IMR-90 (cell line): ENCODE results near the gene PRXL2B. TPM values are rescaled to one million over a fixed set of nuclear protein-coding genes. Genes with fewer than 3 reads are reported as not detected.

Experiments
- ATAC-seq: fragments of 200-7000 bp; cut with Tn5 transposase; 2 replicates; pipeline ENCODE4 v1.9.1; 2020; ENCODE audit warnings: low read depth, mild to moderate bottlenecking, moderate library complexity
- BruUV-seq: library from RNA; stranded (reverse); fragments of 400-500 nt; replicated peaks from 2 replicates; lab custom pipeline; 2021; lab: Mats Ljungman, UMichigan
- CTCF ChIA-PET: fragments of 300-600 bp; formaldehyde crosslinking; extraction: SDS; loops from one replicate; lab custom pipeline; 2021; ENCODE audit warnings: antibody characterized with exemption; lab: Yijun Ruan, JAX
- POLR2A ChIA-PET: fragments of 300-600 bp; sonication (Branson Sonifier 250); formaldehyde crosslinking; loops from one replicate; lab custom pipeline; 2022; ENCODE audit warnings: antibody characterized with exemption; ENCODE audit not compliant: unreplicated experiment; lab: Charles Lee
- DNase-seq: peaks from one replicate; pipeline ENCODE4 v3.0.0; 2013
- H2AFZ ChIP-seq: replicated peaks from 2 replicates; pipeline ENCODE3; 2013; ENCODE audit warnings: low read length, mild to moderate bottlenecking; ENCODE audit not compliant: poor library complexity
- H2AK5ac ChIP-seq: 2 replicates; pipeline ENCODE4 v1.6.1; 2013; ENCODE audit warnings: low read depth, low read length, inconsistent platforms
- H2AK9ac ChIP-seq: replicated peaks from 2 replicates; pipeline ENCODE3; 2013; ENCODE audit warnings: mild to moderate bottlenecking, low read depth, low read length, moderate library complexity; ENCODE audit not compliant: poor library complexity
- H2BK120ac ChIP-seq: 2 replicates; pipeline ENCODE4 v1.6.1; 2013; ENCODE audit warnings: low read depth, low read length, inconsistent platforms
- H2BK15ac ChIP-seq: 3 replicates; pipeline ENCODE4 v1.6.1; 2013; ENCODE audit warnings: low read depth, low read length, inconsistent platforms
- H2BK20ac ChIP-seq: 2 replicates; pipeline ENCODE4 v1.6.1; 2013; ENCODE audit warnings: low read depth, mild to moderate bottlenecking, inconsistent platforms, low read length, moderate library complexity
- H2BK5ac ChIP-seq: 2 replicates; pipeline ENCODE4 v1.6.1; 2013; ENCODE audit warnings: mild to moderate bottlenecking, low read depth, low read length, inconsistent platforms; ENCODE audit not compliant: poor library complexity, severe bottlenecking
- H3K14ac ChIP-seq: replicated peaks from 2 replicates; pipeline ENCODE4 v1.6.1; 2013; ENCODE audit warnings: low read depth, low read length, inconsistent platforms
- H3K18ac ChIP-seq: 2 replicates; pipeline ENCODE4 v1.6.1; 2013; ENCODE audit warnings: low read depth, low read length, control low read depth
- H3K23ac ChIP-seq: 2 replicates; pipeline ENCODE4 v1.6.1; 2013; ENCODE audit warnings: low read depth, low read length, inconsistent platforms
- H3K27ac ChIP-seq: 2 replicates; pipeline ENCODE4 v1.5.1; 2013; ENCODE audit warnings: mild to moderate bottlenecking, control low read depth, low read length; ENCODE audit not compliant: insufficient read depth
- H3K27me3 ChIP-seq: 2 replicates; pipeline ENCODE4 v1.6.1; 2013; ENCODE audit warnings: low read length; ENCODE audit not compliant: control insufficient read depth, insufficient read depth
- H3K36me3 ChIP-seq: 2 replicates; pipeline ENCODE4 v1.6.1; 2013; ENCODE audit warnings: low read length, mixed read lengths; ENCODE audit not compliant: control insufficient read depth, insufficient read depth
- H3K4ac ChIP-seq: 2 replicates; pipeline ENCODE4 v1.6.1; 2013; ENCODE audit warnings: low read depth, low read length, inconsistent platforms
- H3K4me1 ChIP-seq: 2 replicates; pipeline ENCODE4 v1.6.1; 2013; ENCODE audit warnings: low read length, mixed read lengths; ENCODE audit not compliant: control insufficient read depth, insufficient read depth
- H3K4me2 ChIP-seq: 2 replicates; pipeline ENCODE4 v1.6.1; 2013; ENCODE audit warnings: low read depth, mild to moderate bottlenecking, control low read depth, low read length, moderate library complexity
- H3K4me3 ChIP-seq: 2 replicates; pipeline ENCODE4 v1.5.1; 2013; ENCODE audit warnings: low read depth, mild to moderate bottlenecking, control low read depth, low read length, moderate library complexity; ENCODE audit not compliant: insufficient read depth
- H3K56ac ChIP-seq: 2 replicates; pipeline ENCODE4 v1.6.1; 2013; ENCODE audit warnings: low read length, inconsistent platforms; ENCODE audit not compliant: insufficient read depth; ENCODE audit errors: extremely low read depth
- H3K79me1 ChIP-seq, 2 experiments: 2 replicates each; pipeline ENCODE4 v1.6.1; 2013; ENCODE audit warnings: low read length in 2 of 2, inconsistent platforms in 1 of 2, low read depth in 1 of 2
- H3K9ac ChIP-seq: 2 replicates; pipeline ENCODE4 v1.6.1; 2013; ENCODE audit warnings: low read depth, low read length, control low read depth
- H3K9me1 ChIP-seq: 2 replicates; pipeline ENCODE4 v1.6.1; 2013; ENCODE audit warnings: low read length, inconsistent platforms; ENCODE audit not compliant: insufficient read depth
- H3K9me3 ChIP-seq: 2 replicates; pipeline ENCODE4 v1.6.1; 2013; ENCODE audit warnings: low read length; ENCODE audit not compliant: control insufficient read depth, insufficient read depth
- H4K20me1 ChIP-seq: 2 replicates; pipeline ENCODE4 v1.6.1; 2013; ENCODE audit warnings: low read length, inconsistent platforms; ENCODE audit not compliant: insufficient read depth
- H4K5ac ChIP-seq: 2 replicates; pipeline ENCODE4 v1.6.1; 2013; ENCODE audit warnings: mild to moderate bottlenecking, low read depth, low read length, control low read depth
- H4K8ac ChIP-seq, 2 experiments: 2 replicates each; pipeline ENCODE4 v1.6.1; 2013; ENCODE audit warnings: low read depth in 2 of 2, low read length in 2 of 2, control low read depth in 1 of 2, inconsistent platforms in 1 of 2
- H4K91ac ChIP-seq: 2 replicates; pipeline ENCODE4 v1.6.1; 2013; ENCODE audit warnings: low read depth, low read length, inconsistent platforms; ENCODE audit not compliant: insufficient read depth
- CTCF ChIP-seq: conservative IDR thresholded peaks from 2 replicates; pipeline ENCODE4 v1.5.1; 2012; ENCODE audit warnings: mild to moderate bottlenecking, low read depth, low read length, improper control_type of control experiment
- POLR2A ChIP-seq: IDR thresholded peaks from 2 replicates; pipeline ENCODE4 v1.6.1; 2012; ENCODE audit warnings: mild to moderate bottlenecking, low read depth, low read length
- WGBS, 2 experiments: methylation state at CpG; one replicate each; pipeline versions ENCODE4 v1.1.5 to v1.1.7; 2013; ENCODE audit warnings: missing lambda C conversion rate in 2 of 2; ENCODE audit not compliant: insufficient read length in 1 of 2; ENCODE audit errors: extremely low coverage in 2 of 2; 5-methylcytosine and 5-hydroxymethylcytosine counted together
- dilution Hi-C: fragments of 300-500 bp; cut with HindIII; formaldehyde crosslinking; loops from one replicate; pipeline ENCODE4 v1.14.3; 2018; ENCODE audit warnings: low sequenced_read_pairs; ENCODE audit not compliant: unreplicated experiment
- in situ Hi-C: fragments of 300-500 bp; cut with MboI; formaldehyde crosslinking; loops from 3 replicates; pipeline ENCODE4 v1.14.3; 2019; ENCODE audit warnings: low sequenced_read_pairs, inconsistent platforms, mixed read lengths
- intact Hi-C: fragments of 100-400 bp; cut with micrococcal nuclease; formaldehyde crosslinking; loops from 2 replicates; pipeline ENCODE4 v1.10.0; 2022
- polyA plus RNA-seq, 3 experiments: library from polyadenylated mRNA; depleted of rRNA; stranded (reverse); fragments of >200 nt; gene quantifications; 2 replicates each; pipeline ENCODE4 v1.2.3, GENCODE V29; 2012; ENCODE audit warnings: low replicate concordance in 1 of 3
- total RNA-seq: library from RNA; depleted of rRNA; stranded (reverse); fragments of >200 nt; gene quantifications from 2 replicates; pipeline ENCODE4 v1.2.3, GENCODE V29; 2012

The PRXL2B gene
- total and polyA plus RNA-seq, 2 of the 4 experiments (the other 2 are of a cell fraction), result 10.9 to 22.3 TPM

GRCh38 chr1:2561898-2562895 is 24.4 kb upstream of the PRXL2B start:
- ATAC-seq (no peak), DNase-seq (no peak)
- no peaks in the 10 kb centered on the region for H3K36me3 ChIP-seq
- no peak overlapping the region for H3K4me2 ChIP-seq
- H2AK9ac ChIP-seq, result no peak overlapping the region
- H3K9ac ChIP-seq, result no peak overlapping the region
- H3K4me1 ChIP-seq, result no peaks in the 10 kb centered on the region
- no peak overlapping the region for H2BK15ac ChIP-seq
- no peak overlapping the region for H4K5ac ChIP-seq
- H2AFZ ChIP-seq, result no peak overlapping the region
- no peak overlapping the region for H3K14ac ChIP-seq
- ChIA-PET POLR2A (no interaction called here), CTCF (no interaction called here)
- BruUV-seq, result no TSS peak
- H4K91ac ChIP-seq, result no peak overlapping the region
- in situ Hi-C loops, result no loop called here
- H2BK5ac ChIP-seq, result no peak overlapping the region
- H3K27me3 ChIP-seq, result peaks cover 18% of the 10 kb centered on the region
- no peak overlapping the region for H3K56ac ChIP-seq
- no peak overlapping the region for H2BK20ac ChIP-seq
- H4K8ac ChIP-seq, result no peak overlapping the region
- H3K4ac ChIP-seq, result no peak overlapping the region
- H3K4me3 ChIP-seq, result no peak overlapping the region
- H3K27ac ChIP-seq, result no peak overlapping the region
- H2BK120ac ChIP-seq, result no peak overlapping the region
- H4K20me1 ChIP-seq, result no peaks in the 10 kb centered on the region
- H3K9me1 ChIP-seq, result no peaks in the 10 kb centered on the region
- H3K23ac ChIP-seq, result no peak overlapping the region
- TF ChIP-seq POLR2A (no peak), CTCF (0 out of 2 replicates have a peak, but pooled peaks have one; percentile 12)
- H3K9me3 ChIP-seq, result no peaks in the 10 kb centered on the region
- dilution Hi-C loops, result no loop called here
- no peak overlapping the region for H3K18ac ChIP-seq
- intact Hi-C loops, result no loop called here
- whole genome bisulfite sequencing, 2 experiments, result 90% methylated on average over 2 of the region's 24 CpGs; no CpG with 5 or more reads in 1 of the 2 experiments
- no peak overlapping the region for H2AK5ac ChIP-seq
- no peaks in the 10 kb centered on the region for H3K79me1 ChIP-seq
